Urinary bladder (tissue), 4 donors: ENCODE data around the gene CHRD. TPM values are rescaled to one million over a fixed set of nuclear protein-coding genes. Genes with fewer than 3 reads are reported as not detected.

Experiments used
- DNase-seq: peaks from one replicate; pipeline ENCODE4 v3.0.0-alpha.2; 2015; ENCODE audit errors: extremely low spot score
- H3K27ac ChIP-seq: one replicate; pipeline ENCODE4 v1.5.1; 2013; ENCODE audit warnings: low read depth, mild to moderate bottlenecking, moderate library complexity
- H3K36me3 ChIP-seq: one replicate; pipeline ENCODE4 v1.6.1; 2013; ENCODE audit warnings: mild to moderate bottlenecking, moderate library complexity; ENCODE audit not compliant: insufficient read depth
- H3K4me1 ChIP-seq: one replicate; pipeline ENCODE4 v1.6.1; 2013; ENCODE audit warnings: mild to moderate bottlenecking, moderate library complexity; ENCODE audit not compliant: insufficient read depth
- H3K4me3 ChIP-seq: one replicate; pipeline ENCODE4 v1.5.1; 2013; ENCODE audit warnings: low read depth, low read length
- WGBS: extraction: QIAGEN DNeasy Blood & Tissue Kit; methylation state at CpG from one replicate; pipeline ENCODE4 v1.1.7; 2013; 5-methylcytosine and 5-hydroxymethylcytosine counted together
- polyA plus RNA-seq: library from polyadenylated mRNA; stranded (reverse); fragments of 200-250 nt; gene quantifications from one replicate; pipeline ENCODE4 v1.2.3, GENCODE V29; 2013
- total RNA-seq: library from RNA; depleted of rRNA; stranded (reverse); fragments of >200 nt; gene quantifications from one replicate; pipeline ENCODE4 v1.2.3, GENCODE V29; 2014
- donor health status: healthy with polysubstance abuse.
- donor health status: healthy.

CHRD gene
- total and polyA plus RNA-seq, 2 donors, result 9.1 to 11.5 TPM

GRCh38 chr3:184388164-184388935 is 8.5 kb downstream of the CHRD start:
- no peak overlapping the region for H3K4me3 ChIP-seq
- H3K36me3 ChIP-seq, result no peaks in the 10 kb centered on the region
- H3K4me1 ChIP-seq, result no peaks in the 10 kb centered on the region
- no peak for DNase-seq
- WGBS, result 84% methylated on average over 8 of the region's 8 CpGs
- no peak overlapping the region for H3K27ac ChIP-seq

- H3K27ac ChIP-seq, result no peak overlapping the region
- H3K4me1 ChIP-seq, result no peaks in the 10 kb centered on the region
- no peak overlapping the region for H3K4me3 ChIP-seq
- H3K36me3 ChIP-seq, result no peaks in the 10 kb centered on the region
- DNase-seq, result no peak
- 84% methylated on average over 8 of the region's 8 CpGs for WGBS
Observed at GRCh38 chr3:184388936-184389230, 9.0 kb downstream of the CHRD start.

- WGBS, result 66% methylated on average over 5 of the region's 5 CpGs
Observed at GRCh38 chr3:184389384-184389783, 9.5 kb downstream of the CHRD start.

GRCh38 chr3:184389935-184390528 is 10.2 kb downstream of the CHRD start:
- Histone ChIP-seq H3K27ac (no peak overlapping the region), H3K4me3 (no peak overlapping the region), H3K36me3 (no peaks in the 10 kb centered on the region), H3K4me1 (no peaks in the 10 kb centered on the region)
- WGBS, result 92% methylated on average over 5 of the region's 5 CpGs
- no peak for DNase-seq

More at GRCh38 chr3:184389384-184389783, 9.5 kb downstream of the CHRD start:
- Histone ChIP-seq H3K4me1 (no peaks in the 10 kb centered on the region), H3K4me3 (no peak overlapping the region), H3K36me3 (no peaks in the 10 kb centered on the region), H3K27ac (no peak overlapping the region)
- no peak for DNase-seq

GRCh38 chr3:184391266-184391665 is 11.4 kb downstream of the CHRD start:
- Histone ChIP-seq H3K27ac (no peak overlapping the region), H3K36me3 (no peaks in the 10 kb centered on the region), H3K4me1 (no peaks in the 10 kb centered on the region), H3K4me3 (no peak overlapping the region)
- 78% methylated on average over 3 of the region's 3 CpGs for WGBS
- no peak for DNase-seq

GRCh38 chr3:184395320-184395660 is 15.4 kb downstream of the CHRD start:
- DNase-seq, result no peak
- 77% methylated on average over 5 of the region's 5 CpGs for WGBS
- Histone ChIP-seq H3K4me3 (no peak overlapping the region), H3K4me1 (no peaks in the 10 kb centered on the region), H3K36me3 (no peaks in the 10 kb centered on the region), H3K27ac (no peak overlapping the region)

- Histone ChIP-seq H3K4me3 (no peak overlapping the region), H3K4me1 (no peaks in the 10 kb centered on the region), H3K27ac (no peak overlapping the region), H3K36me3 (no peaks in the 10 kb centered on the region)
- peak; percentile 52 for DNase-seq
- WGBS, result 9% methylated on average over 9 of the region's 9 CpGs
Observed at GRCh38 chr3:184399410-184399809, 19.6 kb downstream of the CHRD start.

GRCh38 chr3:184405075-184406030 is 25.5 kb downstream of the CHRD start:
- Histone ChIP-seq H3K4me3 (no peak overlapping the region), H3K27ac (no peak overlapping the region), H3K4me1 (no peaks in the 10 kb centered on the region), H3K36me3 (no peaks in the 10 kb centered on the region)
- 74% methylated on average over 20 of the region's 20 CpGs for WGBS
- no peak for DNase-seq

- Histone ChIP-seq H3K4me3 (no peak overlapping the region), H3K27ac (no peak overlapping the region), H3K36me3 (no peaks in the 10 kb centered on the region), H3K4me1 (no peaks in the 10 kb centered on the region)
- 81% methylated on average over 8 of the region's 8 CpGs for WGBS
- no peak for DNase-seq
Observed at GRCh38 chr3:184409331-184409926, 29.6 kb downstream of the CHRD start.

GRCh38 chr3:184409946-184410500 is 30.2 kb downstream of the CHRD start:
- H3K4me1 ChIP-seq, result no peaks in the 10 kb centered on the region
- H3K27ac ChIP-seq, result no peak overlapping the region
- no peaks in the 10 kb centered on the region for H3K36me3 ChIP-seq
- DNase-seq, result no peak
- H3K4me3 ChIP-seq, result no peak overlapping the region
- 78% methylated on average over 12 of the region's 12 CpGs for WGBS

- H3K4me1 ChIP-seq, result no peaks in the 10 kb centered on the region
- 80% methylated on average over 16 of the region's 16 CpGs for WGBS
- H3K27ac ChIP-seq, result no peak overlapping the region
- DNase-seq, result no peak
- no peak overlapping the region for H3K4me3 ChIP-seq
- H3K36me3 ChIP-seq, result no peaks in the 10 kb centered on the region
Observed at GRCh38 chr3:184414418-184415202, 34.8 kb downstream of the CHRD start.

- no peak overlapping the region for H3K27ac ChIP-seq
- H3K4me1 ChIP-seq, result no peaks in the 10 kb centered on the region
- DNase-seq, result no peak
- no peak overlapping the region for H3K4me3 ChIP-seq
- H3K36me3 ChIP-seq, result no peaks in the 10 kb centered on the region
- 62% methylated on average over 4 of the region's 4 CpGs for WGBS
Observed at GRCh38 chr3:184415203-184415490, 35.3 kb downstream of the CHRD start.
